Measurements from ENCODE around the gene ABI1.

Gene ABI1

DNA sequence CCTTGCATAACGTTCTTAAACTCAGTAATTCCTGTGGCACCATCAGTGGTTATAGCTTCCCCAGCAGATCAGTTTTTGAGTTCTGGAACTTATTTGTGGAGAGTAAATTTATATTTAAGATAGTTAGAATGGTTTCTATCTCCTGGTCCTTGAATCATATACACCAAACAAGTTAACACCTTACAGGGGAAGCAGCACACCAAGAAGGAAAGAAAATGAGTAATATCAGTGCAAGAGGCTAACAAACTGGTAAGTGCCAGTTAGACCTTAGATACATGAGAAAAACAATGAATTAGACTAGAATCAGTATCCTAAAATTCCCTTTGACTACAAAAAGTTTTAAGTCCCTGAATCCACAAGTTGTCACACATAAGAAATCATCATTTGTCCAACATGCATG, 54.2 kb downstream of the ABI1 start:
- ChIA-PET CTCF (interaction anchor here (0.9 to 2.6 kb wide), 12 partner anchors 9 to 80 kb away, joined by 3 to 10 read pairs (median 4); no protein-coding TSS in a partner anchor), POLR2A (interaction anchor here (0.6 kb wide), 1 partner anchor 50 kb away, joined by 10 read pairs; no protein-coding TSS in a partner anchor)
- DNase-seq (ENCODE audit: extremely low spot score): no peak
- TF ChIP-seq CTCF (IDR thresholded peaks at IDR 0.05; ENCODE audit: control extremely low read depth, extremely low read depth, low read depth, missing control alignments): no peak

DNA sequence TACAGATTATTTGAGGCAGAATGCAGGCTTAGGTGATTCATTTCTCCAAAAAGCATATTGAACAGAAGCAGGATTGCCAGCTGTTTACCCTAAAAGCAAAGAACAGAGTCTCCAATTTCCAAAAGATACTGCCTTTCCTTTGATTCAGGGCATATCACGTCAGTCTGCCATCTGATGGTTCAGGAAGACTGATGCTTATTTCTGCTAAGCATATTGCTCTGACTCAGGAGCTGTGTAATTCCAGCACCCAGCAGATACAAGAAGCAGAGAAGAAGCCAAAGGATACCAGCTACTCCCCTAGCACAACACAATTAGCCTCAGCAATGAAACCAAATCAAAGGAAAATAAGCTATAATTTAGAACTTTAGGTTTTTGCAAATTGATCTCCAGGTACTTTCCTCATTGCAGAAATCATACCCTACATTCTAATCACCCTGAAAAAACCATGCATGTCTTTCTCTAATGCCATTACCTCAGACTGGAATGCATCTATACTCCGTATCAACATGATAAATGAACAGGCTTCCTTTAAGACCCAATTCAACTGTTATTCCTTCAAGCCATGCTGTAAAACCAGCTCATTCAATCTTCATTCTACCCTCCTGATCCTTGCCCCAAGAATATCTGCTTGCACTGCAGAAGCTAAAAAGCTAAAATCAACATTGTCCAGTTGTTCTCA, 55.1 kb downstream of the ABI1 start:
- CTCF ChIA-PET: interaction anchor here (0.9 to 2.6 kb wide), 14 partner anchors 8 to 79 kb away, joined by 3 to 10 read pairs (median 4); no protein-coding TSS in a partner anchor
- POLR2A ChIA-PET: interaction anchor here (0.6 kb wide), 1 partner anchor 51 kb away, joined by 10 read pairs; no protein-coding TSS in a partner anchor
- no peak for TF ChIP-seq CTCF (IDR thresholded peaks at IDR 0.05; ENCODE audit: control extremely low read depth, extremely low read depth, low read depth, missing control alignments)

GRCh38 chr10:26804418-26805393, 56.1 kb downstream of the ABI1 start:
- no peak for DNase-seq (ENCODE audit: extremely low spot score)
- no peak for TF ChIP-seq CTCF (IDR thresholded peaks at IDR 0.05; ENCODE audit: control extremely low read depth, extremely low read depth, low read depth, missing control alignments)
- CTCF ChIA-PET: interaction anchor here (1.0 to 2.6 kb wide), 10 partner anchors 10 to 78 kb away, joined by 3 to 10 read pairs (median 4); no protein-coding TSS in a partner anchor
- POLR2A ChIA-PET: no interaction called here

More for the DNA sequence above, 55.1 kb downstream of the ABI1 start:
- no peak for DNase-seq (ENCODE audit: extremely low spot score)

GRCh38 chr10:26803849-26804248, 56.9 kb downstream of the ABI1 start:
- no peak for DNase-seq (ENCODE audit: extremely low spot score)
- ChIA-PET POLR2A (no interaction called here), CTCF (interaction anchor here (1.0 to 2.6 kb wide), 4 partner anchors 11 to 34 kb away, joined by 3 to 10 read pairs (median 4); no protein-coding TSS in a partner anchor)
- no peak for TF ChIP-seq CTCF (IDR thresholded peaks at IDR 0.05; ENCODE audit: control extremely low read depth, extremely low read depth, low read depth, missing control alignments)

- no peak for DNase-seq (ENCODE audit: extremely low spot score)
- ChIA-PET CTCF (interaction anchor here (0.7 to 1.3 kb wide), 3 partner anchors 12 to 24 kb away, joined by 3 read pairs; no protein-coding TSS in a partner anchor), POLR2A (no interaction called here)
- no peak for TF ChIP-seq CTCF (IDR thresholded peaks at IDR 0.05; ENCODE audit: control extremely low read depth, extremely low read depth, low read depth, missing control alignments)
Measured at GRCh38 chr10:26802527-26802926, 58.2 kb downstream of the ABI1 start.

DNA sequence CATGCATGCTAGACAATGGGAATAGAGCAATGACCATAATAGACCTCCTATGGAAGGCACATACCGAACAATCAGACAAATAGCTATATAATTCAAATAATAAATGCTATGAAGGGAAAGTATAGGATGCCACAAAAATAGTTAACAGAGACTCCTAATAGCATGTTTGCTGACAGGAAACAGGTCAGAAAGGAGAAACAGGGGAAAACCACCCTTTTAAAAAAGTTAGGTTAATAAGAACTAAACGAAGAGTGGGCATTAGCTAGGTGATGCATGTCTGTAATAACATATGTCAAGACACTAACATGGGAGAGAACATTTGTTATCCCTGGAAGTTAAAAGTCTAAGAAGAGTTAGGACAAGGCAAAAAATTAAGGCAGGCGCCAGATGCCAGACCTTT, 58.9 kb downstream of the ABI1 start:
- TF ChIP-seq CTCF (IDR thresholded peaks at IDR 0.05; ENCODE audit: control extremely low read depth, extremely low read depth, low read depth, missing control alignments): no peak
- no peak for DNase-seq (ENCODE audit: extremely low spot score)
- CTCF ChIA-PET: interaction anchor here (0.7 to 1.3 kb wide), 5 partner anchors 13 to 60 kb away, joined by 3 read pairs; no protein-coding TSS in a partner anchor
- POLR2A ChIA-PET: interaction anchor here (1.2 kb wide), 1 partner anchor 21 kb away, joined by 3 read pairs; no protein-coding TSS in a partner anchor

All from GM10248 (cell line).